DND-41 (cell line): Measurements from ENCODE around the gene ARHGEF38.
"Not testable (repeated sequence)": the region's sequence is repeated elsewhere in the genome, so short reads cannot be mapped to it uniquely, and the experiment has no call there.

Source experiments
- ATAC-seq: fragments of 200-7000 bp; cut with Tn5 transposase; 3 replicates; pipeline ENCODE4 v1.9.1; 2021; ENCODE audit warnings: low read depth; ENCODE audit not compliant: insufficient read depth
- DNase-seq: peaks from one replicate; pipeline ENCODE4 v3.0.0-alpha.2; 2020
- H2AFZ ChIP-seq: 2 replicates; pipeline ENCODE4 v1.6.0; 2012; ENCODE audit warnings: low read depth, low read length
- H3K27ac ChIP-seq: 2 replicates; pipeline ENCODE4 v1.5.1; 2012; ENCODE audit warnings: low read length, inconsistent platforms
- H3K27me3 ChIP-seq: fragments of 200-600 bp; sonication (generic); 2 replicates; pipeline ENCODE4 v1.6.0; 2012; ENCODE audit warnings: low read length, mild to moderate bottlenecking, inconsistent platforms; ENCODE audit not compliant: insufficient read depth, poor library complexity
- H3K36me3 ChIP-seq: 2 replicates; pipeline ENCODE4 v1.5.1; 2012; ENCODE audit warnings: low read length, inconsistent platforms; ENCODE audit not compliant: insufficient read depth
- H3K4me1 ChIP-seq: 2 replicates; pipeline ENCODE4 v1.5.1; 2012; ENCODE audit warnings: mild to moderate bottlenecking, low read length; ENCODE audit not compliant: insufficient read depth
- H3K4me2 ChIP-seq: 2 replicates; pipeline ENCODE4 v1.6.0; 2012; ENCODE audit warnings: mild to moderate bottlenecking, moderate library complexity, low read length, inconsistent platforms; ENCODE audit not compliant: insufficient read depth
- H3K4me3 ChIP-seq, 2 experiments: fragments of 200-600 bp in 1 of 2; shearing (Covaris generic) in 1 of 2; 2 replicates each; pipeline ENCODE4 v1.5.1; 2012 to 2016; ENCODE audit warnings: inconsistent platforms in 2 of 2, low read length in 2 of 2, mild to moderate bottlenecking in 2 of 2, low read depth in 1 of 2, moderate library complexity in 1 of 2
- H3K79me2 ChIP-seq: 2 replicates; pipeline ENCODE4 v1.6.0; 2012; ENCODE audit warnings: low read length, inconsistent platforms; ENCODE audit not compliant: insufficient read depth
- H3K9ac ChIP-seq: 2 replicates; pipeline ENCODE4 v1.6.0; 2012; ENCODE audit warnings: low read depth, mild to moderate bottlenecking, inconsistent platforms, low read length, moderate library complexity
- H3K9me3 ChIP-seq: 2 replicates; pipeline ENCODE4 v1.5.1; 2012; ENCODE audit warnings: low read length, moderate library complexity, mild to moderate bottlenecking, inconsistent platforms; ENCODE audit not compliant: insufficient read depth, severe bottlenecking
- H4K20me1 ChIP-seq: 2 replicates; pipeline ENCODE4 v1.6.0; 2012; ENCODE audit warnings: low read length; ENCODE audit not compliant: insufficient read depth
- CTCF ChIP-seq: IDR thresholded peaks from 2 replicates; pipeline ENCODE4 v1.5.1; 2012; ENCODE audit warnings: borderline replicate concordance, low read length, moderate library complexity, mild to moderate bottlenecking; ENCODE audit not compliant: poor library complexity, severe bottlenecking; ENCODE audit errors: extremely low read depth
- EZH2 ChIP-seq: IDR thresholded peaks from 3 replicates; pipeline ENCODE4 v1.6.1; 2012; ENCODE audit warnings: borderline replicate concordance, low read depth, mild to moderate bottlenecking, moderate library complexity, low read length, inconsistent platforms; ENCODE audit not compliant: severe bottlenecking

ARHGEF38 gene

GRCh38 chr4:105686571-105686970 lies 134.2 kb downstream of the ARHGEF38 start:
- TF ChIP-seq CTCF (no peak), EZH2 (no peak)
- DNase-seq: no peak

GRCh38 chr4:105694812-105695211 lies 142.4 kb downstream of the ARHGEF38 start:
- not testable (repeated sequence) for H3K79me2 ChIP-seq, H3K27me3 ChIP-seq, H3K9ac ChIP-seq, H2AFZ ChIP-seq, H4K20me1 ChIP-seq, ATAC-seq, DNase-seq, H3K4me3 ChIP-seq, H3K4me1 ChIP-seq, H3K9me3 ChIP-seq, H3K27ac ChIP-seq, H3K4me2 ChIP-seq
- peaks cover 72% of the 10 kb centered on the region for H3K36me3 ChIP-seq
- TF ChIP-seq CTCF: peak; percentile 9

More at GRCh38 chr4:105686571-105686970, 134.2 kb downstream of the ARHGEF38 start:
- Histone ChIP-seq H3K4me2 (no peak overlapping the region), H3K27ac (no peak overlapping the region), H3K27me3 (no peaks in the 10 kb centered on the region), H3K79me2 (no peaks in the 10 kb centered on the region), H3K4me1 (no peaks in the 10 kb centered on the region), H2AFZ (no peak overlapping the region), H3K36me3 (peaks cover 76% of the 10 kb centered on the region), H4K20me1 (no peaks in the 10 kb centered on the region), H3K9ac (no peak overlapping the region), H3K4me3 (no peak overlapping the region), H3K9me3 (no peaks in the 10 kb centered on the region)
- no peak for ATAC-seq

GRCh38 chr4:105695832-105696231 lies 143.4 kb downstream of the ARHGEF38 start:
- not testable (repeated sequence) for H3K9me3 ChIP-seq, H2AFZ ChIP-seq, ATAC-seq, H3K4me3 ChIP-seq, H3K4me2 ChIP-seq, H4K20me1 ChIP-seq, H3K27ac ChIP-seq, H3K9ac ChIP-seq, DNase-seq, H3K4me1 ChIP-seq, H3K27me3 ChIP-seq
- Histone ChIP-seq H3K36me3 (peaks cover 66% of the 10 kb centered on the region), H3K79me2 (peaks cover 13% of the 10 kb centered on the region)

- Histone ChIP-seq H3K79me2 (peaks cover 33% of the 10 kb centered on the region), H3K36me3 (peaks cover 42% of the 10 kb centered on the region), H3K4me2 (no peak overlapping the region), H3K9me3 (no peaks in the 10 kb centered on the region), H4K20me1 (0 out of 2 replicates have a peak, but pooled peaks cover 4% of the 10 kb centered on the region), H3K27me3 (no peaks in the 10 kb centered on the region), H3K4me3 (no peak overlapping the region), H3K9ac (no peak overlapping the region), H2AFZ (no peak overlapping the region), H3K27ac (no peak overlapping the region), H3K4me1 (no peaks in the 10 kb centered on the region)
- TF ChIP-seq CTCF (no peak), EZH2 (no peak)
- no peak for DNase-seq
- no peak for ATAC-seq
Observed at GRCh38 chr4:105698607-105699006, 146.2 kb downstream of the ARHGEF38 start.
